Gastroesophageal sphincter (tissue), 3 donors: Measurements from ENCODE around the gene ARIH1.

Experiments used
- EP300 ChIP-seq: sonication (generic); formaldehyde crosslinking; IDR thresholded peaks from one replicate; pipeline ENCODE4 v1.6.1; 2017; ENCODE audit warnings: antibody characterized with exemption, mild to moderate bottlenecking
- POLR2A ChIP-seq, 2 donors: fragments of 450-650 bp; IDR thresholded peaks; one replicate each; pipeline ENCODE4 v1.6.1; 2017; ENCODE audit warnings: antibody characterized with exemption in 2 of 2, mild to moderate bottlenecking in 2 of 2, moderate library complexity in 1 of 2
- POLR2AphosphoS5 ChIP-seq: sonication (generic); formaldehyde crosslinking; IDR thresholded peaks from one replicate; pipeline ENCODE4 v1.6.1; 2017; ENCODE audit warnings: antibody characterized with exemption
- TF ChIP-seq, protein P1 (sequence below), 4 experiments: fragments of 200-600 bp in 2 of 4; fragments of 450-650 bp in 2 of 4; sonication (generic) in 1 of 4; IDR thresholded peaks; one replicate each; pipeline ENCODE4 v1.5.1; 2017 to 2019; ENCODE audit warnings: antibody characterized with exemption in 4 of 4, mild to moderate bottlenecking in 2 of 4, moderate library complexity in 2 of 4

DNA sequence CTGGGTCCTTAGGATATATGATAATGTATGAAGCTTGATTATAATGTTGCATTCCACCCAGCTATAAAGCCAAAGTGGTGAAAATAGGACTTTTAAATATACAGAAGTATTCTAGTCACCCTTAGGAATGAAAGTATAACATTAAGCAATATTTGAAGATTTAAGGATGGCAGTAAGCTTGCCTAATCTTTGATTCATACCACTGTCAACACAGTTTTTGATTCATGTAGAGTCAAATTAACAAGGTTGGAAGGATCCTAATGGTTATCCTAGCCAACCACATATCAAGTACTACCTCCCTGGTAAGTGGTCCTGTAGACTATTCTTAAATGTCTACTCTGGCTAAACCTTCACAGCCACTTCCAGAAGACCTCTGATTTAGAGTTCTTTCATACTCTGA, 18.6 kb downstream of the ARIH1 start:
- TF ChIP-seq, protein P1, sequence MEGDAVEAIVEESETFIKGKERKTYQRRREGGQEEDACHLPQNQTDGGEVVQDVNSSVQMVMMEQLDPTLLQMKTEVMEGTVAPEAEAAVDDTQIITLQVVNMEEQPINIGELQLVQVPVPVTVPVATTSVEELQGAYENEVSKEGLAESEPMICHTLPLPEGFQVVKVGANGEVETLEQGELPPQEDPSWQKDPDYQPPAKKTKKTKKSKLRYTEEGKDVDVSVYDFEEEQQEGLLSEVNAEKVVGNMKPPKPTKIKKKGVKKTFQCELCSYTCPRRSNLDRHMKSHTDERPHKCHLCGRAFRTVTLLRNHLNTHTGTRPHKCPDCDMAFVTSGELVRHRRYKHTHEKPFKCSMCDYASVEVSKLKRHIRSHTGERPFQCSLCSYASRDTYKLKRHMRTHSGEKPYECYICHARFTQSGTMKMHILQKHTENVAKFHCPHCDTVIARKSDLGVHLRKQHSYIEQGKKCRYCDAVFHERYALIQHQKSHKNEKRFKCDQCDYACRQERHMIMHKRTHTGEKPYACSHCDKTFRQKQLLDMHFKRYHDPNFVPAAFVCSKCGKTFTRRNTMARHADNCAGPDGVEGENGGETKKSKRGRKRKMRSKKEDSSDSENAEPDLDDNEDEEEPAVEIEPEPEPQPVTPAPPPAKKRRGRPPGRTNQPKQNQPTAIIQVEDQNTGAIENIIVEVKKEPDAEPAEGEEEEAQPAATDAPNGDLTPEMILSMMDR (IDR thresholded peaks at IDR 0.05): no peak
- TF ChIP-seq POLR2AphosphoS5: no peak
- no peak for TF ChIP-seq POLR2A (IDR thresholded peaks at IDR 0.05)
- no peak for TF ChIP-seq EP300
